C1 segment of cervical spinal cord (tissue), 14 donors: ENCODE measurements around the gene RRP15.

ENCODE experiments used
- DNase-seq, 14 donors: peaks; one replicate each; lab custom pipeline; 2025; lab: John Stamatoyannopoulos, UW

The RRP15 gene

GRCh38 chr1:218284917-218285635 lies at the start of gene RRP15:
Gene RRP15 (plus strand): TSS chr1:218285293. CDS start chr1:218285317, 24 bp downstream.
- peak; percentile 9 to 88 (median 76) for DNase-seq

GRCh38 chr1:218242171-218242570 lies 42.9 kb upstream of the RRP15 start:
- no peak for DNase-seq

- no peak for DNase-seq
These were observed 37.8 kb upstream of the RRP15 start for GRCh38 chr1:218247339-218247738.

- DNase-seq, result no peak
These were observed 35.6 kb upstream of the RRP15 start for GRCh38 chr1:218249338-218250140.

- no peak for DNase-seq
These were observed 34.6 kb upstream of the RRP15 start for GRCh38 chr1:218250492-218250891.

GRCh38 chr1:218254296-218254946 lies 30.7 kb upstream of the RRP15 start:
- no peak for DNase-seq

GRCh38 chr1:218255090-218255489 lies 30.0 kb upstream of the RRP15 start:
- no peak for DNase-seq

- DNase-seq, result no peak
These were observed 27.7 kb upstream of the RRP15 start for GRCh38 chr1:218257371-218257770.

GRCh38 chr1:218257971-218258370 lies 27.1 kb upstream of the RRP15 start:
- DNase-seq, result no peak

GRCh38 chr1:218259339-218259738 lies 25.8 kb upstream of the RRP15 start:
- DNase-seq, result no peak

GRCh38 chr1:218259800-218260199 lies 25.3 kb upstream of the RRP15 start:
- DNase-seq, result no peak

GRCh38 chr1:218262259-218262658 lies 22.8 kb upstream of the RRP15 start:
- no peak for DNase-seq

GRCh38 chr1:218266356-218266755 lies 18.7 kb upstream of the RRP15 start:
- no peak for DNase-seq

- DNase-seq, result no peak
These were observed 12.7 kb upstream of the RRP15 start for GRCh38 chr1:218272366-218272765.

- DNase-seq, result no peak
These were observed 11.2 kb upstream of the RRP15 start for GRCh38 chr1:218273762-218274479.

- no peak for DNase-seq
These were observed 10.6 kb upstream of the RRP15 start for GRCh38 chr1:218274511-218274910.

- DNase-seq, result no peak
These were observed 9.3 kb upstream of the RRP15 start for GRCh38 chr1:218275823-218276222.

GRCh38 chr1:218281285-218281684 lies 3.8 kb upstream of the RRP15 start:
- DNase-seq, result no peak

GRCh38 chr1:218284377-218284916 lies 646 bp upstream of the RRP15 start:
- peak in 2 of 14 donors; percentile 18 to 52 for DNase-seq

- no peak for DNase-seq
These were observed 7.4 kb downstream of the RRP15 start for GRCh38 chr1:218292515-218292914.

GRCh38 chr1:218294546-218294945 lies 9.5 kb downstream of the RRP15 start:
- no peak for DNase-seq
